HG03521 (cell line): ENCODE measurements around the gene MISP3.

Experiments used
- ATAC-seq: cut with Tn5 transposase; IDR thresholded peaks from one replicate; pipeline ENCODE4 v1.9.1; 2021; ENCODE audit warnings: mild to moderate bottlenecking, moderate library complexity; ENCODE audit not compliant: unreplicated experiment

MISP3 gene

DNA sequence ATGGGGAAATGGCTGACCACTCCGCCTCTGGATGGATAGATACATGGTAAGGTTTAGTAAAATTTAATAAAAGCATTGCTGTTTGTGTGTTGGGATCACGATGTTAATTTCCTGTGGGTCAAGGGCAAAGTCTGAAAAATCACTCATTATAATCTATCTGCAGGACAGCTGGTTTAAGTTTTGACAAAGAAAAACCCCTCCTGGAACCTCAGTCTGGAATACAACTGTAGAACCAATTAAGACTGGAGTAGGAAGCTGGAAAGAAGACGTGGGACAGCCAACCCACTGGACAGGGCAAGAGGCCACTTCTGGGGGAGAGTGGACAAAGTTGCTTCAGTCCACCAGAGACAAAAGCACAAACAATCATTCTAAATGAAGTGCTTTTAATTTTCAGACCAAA, 46.6 kb downstream of the MISP3 start:
- ATAC-seq: no peak

DNA sequence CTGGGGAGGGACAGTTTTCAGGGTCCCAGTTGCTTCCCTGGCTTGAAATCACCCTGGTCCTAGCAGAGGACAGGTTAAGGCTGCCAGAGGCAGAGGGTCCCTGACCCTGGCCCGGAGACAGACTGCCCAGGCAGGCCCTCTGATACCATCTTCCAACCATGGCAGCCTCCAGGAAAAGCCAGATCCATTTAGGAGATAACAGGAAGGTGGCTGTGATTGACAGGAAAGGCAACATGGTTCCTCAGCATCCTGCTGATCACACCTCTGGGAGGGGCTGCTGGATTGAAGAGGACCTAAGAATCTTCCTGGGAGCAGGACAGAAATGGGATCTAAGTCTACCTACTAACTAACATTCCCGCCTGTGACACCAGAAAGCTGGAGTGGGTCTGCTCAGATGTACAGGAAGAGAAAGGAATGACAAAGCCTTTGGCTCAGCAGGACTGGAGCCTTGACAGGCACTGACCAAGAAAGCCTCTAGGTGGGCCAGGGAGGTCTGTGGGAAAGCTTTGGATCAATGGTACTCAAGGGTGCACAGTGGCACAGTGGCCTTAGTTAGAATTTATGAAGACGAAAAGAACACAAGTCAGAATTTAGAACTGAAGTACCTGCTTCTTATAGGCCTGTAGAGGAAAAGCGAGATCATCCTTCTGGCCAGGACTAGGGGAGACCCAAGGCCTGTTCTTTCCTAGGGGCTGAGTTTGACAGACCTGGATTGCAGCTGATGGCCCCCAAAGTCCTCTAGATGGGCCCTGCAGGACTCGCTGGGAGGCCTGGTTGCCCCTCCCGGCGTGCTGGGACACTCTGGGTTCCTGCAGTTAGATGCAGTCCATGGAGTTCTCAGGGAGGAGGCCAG, 47.3 kb downstream of the MISP3 start:
- ATAC-seq: no peak

DNA sequence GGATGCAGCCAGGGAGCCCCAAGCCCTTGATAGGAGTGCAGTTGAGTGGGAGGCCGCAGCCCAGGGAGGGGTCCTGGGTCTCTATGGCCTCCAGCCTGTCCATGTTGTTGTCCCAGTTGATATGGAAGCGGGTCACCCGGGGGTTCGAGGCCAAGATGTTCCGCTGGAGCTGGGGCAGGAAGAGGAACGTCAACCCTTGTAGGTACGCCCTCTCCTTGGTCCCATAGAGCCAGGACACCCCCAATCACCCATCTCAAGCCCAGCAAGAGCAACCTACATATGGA, 47.9 kb downstream of the MISP3 start:
- ATAC-seq: no peak

DNA sequence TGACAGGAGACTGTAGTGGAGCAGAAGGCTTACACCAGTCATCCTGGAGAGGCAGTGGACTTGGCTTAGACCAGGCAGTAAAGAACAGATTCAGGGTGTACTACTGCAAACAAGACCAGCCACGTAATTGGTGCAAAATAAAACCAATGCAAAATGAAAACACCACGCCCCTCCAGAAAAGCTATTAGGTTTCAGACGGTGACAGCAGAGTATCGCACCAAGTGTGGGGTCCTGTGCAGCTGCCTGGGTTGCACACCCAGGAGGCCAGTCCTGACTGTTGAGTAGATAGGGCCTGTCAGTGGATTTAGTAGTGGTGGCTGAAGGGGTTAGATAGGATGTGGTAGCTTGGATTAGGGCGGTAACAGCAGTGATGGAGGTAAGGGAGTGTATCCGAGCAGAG, 50.3 kb downstream of the MISP3 start:
- ATAC-seq: no peak
